PFSK-1 (cell line): ENCODE data around the gene SLC25A44.

Source experiments
- FOXP2 ChIP-seq: optimal IDR thresholded peaks from 2 replicates; pipeline ENCODE3; 2011; ENCODE audit warnings: borderline replicate concordance, control low read depth, inconsistent platforms; ENCODE audit not compliant: insufficient read depth; ENCODE audit errors: extremely low read length, extremely low read depth
- POLR2AphosphoS5 ChIP-seq: IDR thresholded peaks from 2 replicates; pipeline ENCODE4 v1.6.1; 2012; ENCODE audit warnings: low read depth, mild to moderate bottlenecking, control low read depth, low read length, moderate library complexity
- SIN3A ChIP-seq: IDR thresholded peaks from 2 replicates; pipeline ENCODE4 v1.6.1; 2012; ENCODE audit warnings: mild to moderate bottlenecking, low read length, moderate library complexity, borderline replicate concordance; ENCODE audit not compliant: insufficient read depth
- TAF1 ChIP-seq: IDR thresholded peaks from 2 replicates; pipeline ENCODE4 v1.6.1; 2012; ENCODE audit warnings: low read length, control low read depth, borderline replicate concordance; ENCODE audit not compliant: insufficient read depth
- TF ChIP-seq, protein P1 (sequence below), 2 experiments: IDR thresholded peaks; 2 replicates each; pipeline versions ENCODE4 v1.6.1 to v1.8.0; 2011 to 2012; ENCODE audit warnings: low read depth in 2 of 2, low read length in 2 of 2, control low read depth in 1 of 2, inconsistent platforms in 1 of 2, mild to moderate bottlenecking in 1 of 2, moderate library complexity in 1 of 2; ENCODE audit not compliant: insufficient read depth in 1 of 2

Gene SLC25A44

DNA sequence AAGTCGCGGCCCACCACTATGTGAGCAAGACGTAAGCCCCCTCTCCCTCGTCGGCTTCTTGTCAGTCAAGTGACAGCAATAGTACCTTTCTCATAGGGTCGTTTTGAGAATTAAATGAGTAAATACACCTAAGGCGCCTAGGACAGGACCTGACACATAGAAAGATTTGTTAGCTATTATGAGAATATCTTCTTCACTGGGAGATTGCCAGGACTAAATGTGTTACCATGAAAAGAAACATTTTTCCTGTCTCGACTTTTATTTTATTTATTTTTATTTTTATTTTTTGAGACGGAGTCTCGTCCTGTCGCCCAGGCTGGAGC, 19.7 kb downstream of the SLC25A44 start:
- TF ChIP-seq SIN3A, result no peak
- no peak for TF ChIP-seq POLR2AphosphoS5
- no peak for TF ChIP-seq TAF1
- TF ChIP-seq, protein P1, sequence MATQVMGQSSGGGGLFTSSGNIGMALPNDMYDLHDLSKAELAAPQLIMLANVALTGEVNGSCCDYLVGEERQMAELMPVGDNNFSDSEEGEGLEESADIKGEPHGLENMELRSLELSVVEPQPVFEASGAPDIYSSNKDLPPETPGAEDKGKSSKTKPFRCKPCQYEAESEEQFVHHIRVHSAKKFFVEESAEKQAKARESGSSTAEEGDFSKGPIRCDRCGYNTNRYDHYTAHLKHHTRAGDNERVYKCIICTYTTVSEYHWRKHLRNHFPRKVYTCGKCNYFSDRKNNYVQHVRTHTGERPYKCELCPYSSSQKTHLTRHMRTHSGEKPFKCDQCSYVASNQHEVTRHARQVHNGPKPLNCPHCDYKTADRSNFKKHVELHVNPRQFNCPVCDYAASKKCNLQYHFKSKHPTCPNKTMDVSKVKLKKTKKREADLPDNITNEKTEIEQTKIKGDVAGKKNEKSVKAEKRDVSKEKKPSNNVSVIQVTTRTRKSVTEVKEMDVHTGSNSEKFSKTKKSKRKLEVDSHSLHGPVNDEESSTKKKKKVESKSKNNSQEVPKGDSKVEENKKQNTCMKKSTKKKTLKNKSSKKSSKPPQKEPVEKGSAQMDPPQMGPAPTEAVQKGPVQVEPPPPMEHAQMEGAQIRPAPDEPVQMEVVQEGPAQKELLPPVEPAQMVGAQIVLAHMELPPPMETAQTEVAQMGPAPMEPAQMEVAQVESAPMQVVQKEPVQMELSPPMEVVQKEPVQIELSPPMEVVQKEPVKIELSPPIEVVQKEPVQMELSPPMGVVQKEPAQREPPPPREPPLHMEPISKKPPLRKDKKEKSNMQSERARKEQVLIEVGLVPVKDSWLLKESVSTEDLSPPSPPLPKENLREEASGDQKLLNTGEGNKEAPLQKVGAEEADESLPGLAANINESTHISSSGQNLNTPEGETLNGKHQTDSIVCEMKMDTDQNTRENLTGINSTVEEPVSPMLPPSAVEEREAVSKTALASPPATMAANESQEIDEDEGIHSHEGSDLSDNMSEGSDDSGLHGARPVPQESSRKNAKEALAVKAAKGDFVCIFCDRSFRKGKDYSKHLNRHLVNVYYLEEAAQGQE (IDR thresholded peaks at IDR 0.05; ENCODE audit: insufficient read depth in 1 of 2, low read depth in 2 of 2, low read length in 2 of 2), result no peak
- TF ChIP-seq FOXP2, result no peak

DNA sequence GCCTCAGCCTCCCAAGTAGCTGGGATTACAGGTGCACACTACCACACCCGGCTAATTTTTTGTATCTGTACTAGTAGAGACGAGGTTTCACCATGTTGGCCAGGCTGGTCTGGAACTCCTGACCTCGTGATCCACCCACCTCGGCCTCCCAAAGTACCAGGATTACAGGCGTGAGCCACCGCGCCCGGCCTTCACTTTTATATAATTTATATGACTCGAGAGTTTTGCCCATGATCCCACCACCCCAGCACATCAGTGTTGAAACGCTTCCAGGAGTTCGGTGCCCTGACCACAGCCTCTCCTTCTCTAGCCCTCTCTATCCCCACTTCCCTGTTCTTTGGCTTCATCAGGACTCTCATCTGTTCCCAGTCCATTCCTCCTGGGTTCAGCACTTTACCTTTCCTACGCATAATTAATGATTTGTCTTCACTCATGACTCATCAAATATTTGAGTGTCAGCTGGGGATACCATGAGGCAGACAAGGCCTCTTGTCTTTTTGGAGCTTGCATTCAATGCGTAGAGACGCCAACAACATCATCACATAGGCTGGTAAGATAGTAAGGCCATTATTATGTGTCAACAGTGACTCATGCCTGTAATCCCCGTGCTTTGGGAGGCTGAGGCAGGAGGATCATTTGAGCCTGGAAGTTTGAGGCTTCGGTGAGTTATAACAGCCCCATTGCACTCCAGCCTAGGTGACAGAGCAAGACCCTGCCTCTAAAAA, 20.3 kb downstream of the SLC25A44 start:
- TF ChIP-seq FOXP2 (no peak), TAF1 (no peak), POLR2AphosphoS5 (no peak)

DNA sequence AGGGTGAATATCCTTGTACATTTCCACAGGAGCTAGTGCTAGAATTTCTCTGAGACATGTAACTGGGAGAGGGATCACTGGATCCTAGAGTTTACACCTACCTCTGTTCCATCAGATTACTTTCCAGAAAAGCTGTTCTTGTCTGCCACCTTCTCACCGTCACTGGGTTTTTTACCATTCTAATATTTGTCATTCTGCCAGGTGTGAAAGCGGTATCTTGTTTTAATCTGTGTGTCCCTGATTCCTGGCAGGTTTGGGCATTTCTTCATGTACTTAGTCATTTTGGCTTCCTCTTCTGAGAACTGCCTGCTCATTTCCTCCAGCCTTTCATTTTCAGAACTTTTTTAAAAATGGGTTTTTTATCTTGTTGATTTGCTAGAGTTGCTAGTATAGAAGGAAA, 24.0 kb downstream of the SLC25A44 start:
- no peak for TF ChIP-seq TAF1
- TF ChIP-seq POLR2AphosphoS5, result no peak
- TF ChIP-seq FOXP2, result no peak
- no peak for TF ChIP-seq SIN3A
- TF ChIP-seq, protein P1 (IDR thresholded peaks at IDR 0.05; ENCODE audit: insufficient read depth in 1 of 2, low read depth in 2 of 2, low read length in 2 of 2), result no peak

DNA sequence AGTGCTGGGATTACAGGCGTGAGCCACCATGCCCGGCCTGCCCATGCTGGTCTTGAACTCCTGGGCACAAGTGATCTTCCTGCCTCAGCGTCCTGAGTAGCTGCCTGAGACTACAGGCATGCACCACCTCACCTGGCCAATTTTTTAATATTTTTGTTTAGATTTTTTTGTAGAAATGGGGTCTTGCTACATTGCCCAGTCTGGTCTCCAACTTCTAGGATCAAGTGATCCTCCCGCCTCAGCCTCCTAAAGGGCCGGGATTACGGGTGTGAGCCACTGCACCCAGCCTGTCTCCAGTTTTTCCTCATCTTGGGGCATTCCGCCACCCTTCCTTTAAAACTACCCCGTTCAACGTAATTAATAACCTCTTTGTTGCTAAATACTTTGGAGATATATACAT, 26.3 kb downstream of the SLC25A44 start:
- no peak for TF ChIP-seq POLR2AphosphoS5
- TF ChIP-seq TAF1, result no peak
- TF ChIP-seq, protein P1 (IDR thresholded peaks at IDR 0.05; ENCODE audit: insufficient read depth in 1 of 2, low read depth in 2 of 2, low read length in 2 of 2), result no peak
- TF ChIP-seq SIN3A, result no peak
- no peak for TF ChIP-seq FOXP2

DNA sequence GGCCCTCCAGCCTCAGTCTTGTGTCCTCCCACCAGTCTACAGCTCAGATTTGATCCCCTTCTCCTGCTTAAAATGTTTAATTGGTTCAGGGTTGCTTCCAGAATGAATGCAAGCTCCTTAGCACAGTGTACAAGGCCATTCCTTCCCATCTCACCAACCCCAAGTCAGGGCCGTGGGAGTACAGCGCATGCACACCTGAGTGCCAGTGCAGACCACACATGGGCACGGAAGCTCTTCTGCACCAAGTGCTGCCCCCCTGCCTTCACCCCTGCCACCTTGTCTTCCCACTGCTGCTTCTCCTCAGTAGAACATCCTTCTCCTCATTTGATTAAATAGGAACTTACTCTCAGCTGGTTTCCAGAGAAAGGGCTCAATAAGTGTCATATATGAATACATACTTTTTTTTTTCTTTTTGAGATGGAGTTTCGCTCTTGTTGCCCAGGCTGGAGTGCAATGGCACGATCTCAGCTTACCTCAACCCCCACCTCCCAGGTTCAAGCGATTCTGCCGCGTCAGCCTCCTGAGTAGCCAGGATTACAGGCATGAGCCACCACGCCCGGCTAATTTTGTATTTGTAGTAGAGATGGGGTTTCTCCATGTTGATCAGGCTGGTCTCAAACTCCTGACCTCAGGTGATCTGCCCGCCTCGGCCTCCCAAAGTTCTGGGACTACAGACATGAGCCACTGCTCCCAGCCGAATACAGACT, 28.2 kb downstream of the SLC25A44 start:
- TF ChIP-seq SIN3A (no peak), POLR2AphosphoS5 (no peak), FOXP2 (no peak)
- TF ChIP-seq, protein P1 (IDR thresholded peaks at IDR 0.05; ENCODE audit: insufficient read depth in 1 of 2, low read depth in 2 of 2, low read length in 2 of 2), result no peak
